BJ (cell line): ENCODE results near the gene HDDC2. TPM values are rescaled to one million over a fixed set of nuclear protein-coding genes. Genes with fewer than 3 reads are reported as not detected.
A peak's percentile ranks its signal among the peaks of the same experiment; 100 is the strongest.

Experiments used
- CTCF ChIA-PET: fragments of 350-600 bp; formaldehyde crosslinking; extraction: SDS; loops from one replicate; lab custom pipeline; 2021; ENCODE audit warnings: antibody characterized with exemption, inconsistent platforms; lab: Yijun Ruan, JAX
- POLR2A ChIA-PET: fragments of 300-600 bp; sonication (Branson Sonifier 250); formaldehyde crosslinking; extraction: SDS; loops from one replicate; lab custom pipeline; 2021; ENCODE audit warnings: antibody characterized with exemption; lab: Charles Lee
- DNase-seq: peaks from one replicate; pipeline ENCODE4 v3.0.0-alpha.2; 2011; ENCODE audit warnings: low read depth
- H3K27me3 ChIP-seq: 2 replicates; pipeline ENCODE4 v1.6.0; 2011; ENCODE audit warnings: low read length; ENCODE audit not compliant: control insufficient read depth, insufficient read depth
- H3K36me3 ChIP-seq: 2 replicates; pipeline ENCODE4 v1.5.1; 2011; ENCODE audit warnings: low read length; ENCODE audit not compliant: control insufficient read depth, insufficient read depth
- H3K4me3 ChIP-seq: 2 replicates; pipeline ENCODE4 v1.5.1; 2011; ENCODE audit warnings: low read depth, mild to moderate bottlenecking, control low read depth, low read length
- CTCF ChIP-seq: IDR thresholded peaks from 2 replicates; pipeline ENCODE4 v1.5.1; 2011; ENCODE audit warnings: low read depth, mild to moderate bottlenecking, control low read depth, inconsistent platforms, low read length, moderate library complexity; ENCODE audit not compliant: insufficient read depth
- polyA plus RNA-seq: library from polyadenylated mRNA; depleted of rRNA; stranded (reverse); fragments of >200 nt; gene quantifications from 2 replicates; pipeline ENCODE4 v1.2.3, GENCODE V29; 2011

Gene HDDC2
- polyA plus RNA-seq, 1 experiment, result 109 TPM

GRCh38 chr6:125300992-125301434 is 754 bp downstream of the HDDC2 start:
- DNase-seq, result no peak
- POLR2A ChIA-PET, result interaction anchor here (0.6 kb wide), 1 partner anchor 333 kb away, joined by 4 read pairs; no protein-coding TSS in a partner anchor
- Histone ChIP-seq H3K27me3 (0 out of 2 replicates have a peak, but pooled peaks cover 4% of the 10 kb centered on the region), H3K36me3 (peaks cover 4% of the 10 kb centered on the region), H3K4me3 (peak overlapping the region; percentile 73)
- TF ChIP-seq CTCF, result no peak
- CTCF ChIA-PET, result interaction anchor here (0.6 to 1.4 kb wide), 6 partner anchors 9 to 187 kb away, joined by 3 to 7 read pairs (median 4); partner anchors contain the start of gene TPD52L1

- Histone ChIP-seq H3K4me3 (no peak overlapping the region), H3K27me3 (no peaks in the 10 kb centered on the region), H3K36me3 (peaks cover 4% of the 10 kb centered on the region)
- DNase-seq, result no peak
- POLR2A ChIA-PET, result no interaction called here
- no peak for TF ChIP-seq CTCF
- CTCF ChIA-PET, result interaction anchor here (0.8 kb wide), 1 partner anchor 107 kb away, joined by 3 read pairs; no protein-coding TSS in a partner anchor
Measured at GRCh38 chr6:125299257-125299656, 2.5 kb downstream of the HDDC2 start.

- H3K36me3 ChIP-seq, result peaks cover 7% of the 10 kb centered on the region
- no peak for DNase-seq
Measured at GRCh38 chr6:125296471-125296870, 5.3 kb downstream of the HDDC2 start.

GRCh38 chr6:125294925-125295324 is 6.8 kb downstream of the HDDC2 start:
- POLR2A ChIA-PET, result no interaction called here

More at GRCh38 chr6:125296471-125296870, 5.3 kb downstream of the HDDC2 start:
- ChIA-PET CTCF (interaction anchor here (1.3 kb wide), 1 partner anchor 182 kb away, joined by 4 read pairs; no protein-coding TSS in a partner anchor), POLR2A (no interaction called here)
- Histone ChIP-seq H3K27me3 (no peaks in the 10 kb centered on the region), H3K4me3 (no peak overlapping the region)
- TF ChIP-seq CTCF, result no peak

More at GRCh38 chr6:125294925-125295324, 6.8 kb downstream of the HDDC2 start:
- no peak for DNase-seq
- no peak overlapping the region for H3K4me3 ChIP-seq
- H3K36me3 ChIP-seq, result peaks cover 6% of the 10 kb centered on the region; the same call in 1 of the 2 replicates
- CTCF ChIA-PET, result interaction anchor here (0.9 kb wide), 1 partner anchor 15 kb away, joined by 3 read pairs; no protein-coding TSS in a partner anchor
- no peak for TF ChIP-seq CTCF
- no peaks in the 10 kb centered on the region for H3K27me3 ChIP-seq
